COR-L47 (cell line): ENCODE data around the gene HOXA6.

Experiments used
- DNase-seq: peaks from one replicate; lab custom pipeline; 2025; lab: John Stamatoyannopoulos, UW

HOXA6 gene

GRCh38 chr7:27107391-27108381, 39.9 kb downstream of the HOXA6 start:
- no peak for DNase-seq

- DNase-seq = no peak
These were observed 40.7 kb downstream of the HOXA6 start for GRCh38 chr7:27106901-27107240.

GRCh38 chr7:27106181-27106900, 41.2 kb downstream of the HOXA6 start:
- no peak for DNase-seq

- no peak for DNase-seq
These were observed 42.1 kb downstream of the HOXA6 start for GRCh38 chr7:27105301-27106031.

- DNase-seq = no peak
These were observed 43.1 kb downstream of the HOXA6 start for GRCh38 chr7:27104341-27105058.

GRCh38 chr7:27103489-27104226, 43.9 kb downstream of the HOXA6 start:
- no peak for DNase-seq

GRCh38 chr7:27102581-27103442, 44.8 kb downstream of the HOXA6 start, which contains the start of gene HOXA2:
Gene HOXA2 (minus strand): TSS chr7:27102683. CDS start chr7:27102500, 183 bp downstream.
- DNase-seq = no peak

- DNase-seq = no peak
These were observed 45.5 kb downstream of the HOXA6 start for GRCh38 chr7:27101957-27102580.

- no peak for DNase-seq
These were observed 46.2 kb downstream of the HOXA6 start for GRCh38 chr7:27101171-27101956.

GRCh38 chr7:27100694-27101170, 46.8 kb downstream of the HOXA6 start:
- no peak for DNase-seq

- DNase-seq = no peak
These were observed 47.9 kb downstream of the HOXA6 start for GRCh38 chr7:27099453-27100370.

- DNase-seq = no peak
These were observed 48.8 kb downstream of the HOXA6 start for GRCh38 chr7:27098578-27099451.

GRCh38 chr7:27097686-27098577, 49.6 kb downstream of the HOXA6 start:
- no peak for DNase-seq

- no peak for DNase-seq
These were observed 50.6 kb downstream of the HOXA6 start for GRCh38 chr7:27096768-27097514.
